A549 (cell line): ENCODE data around the gene BLCAP.

Experiments
- CEBPB ChIP-seq, 2 experiments: fragments of >200 bp in 1 of 2; sonication (Bioruptor Twin) in 1 of 2; formaldehyde crosslinking in 1 of 2; IDR thresholded peaks; 2 replicates each; pipeline ENCODE4 v1.6.1; 2012 to 2016
- CHD2 ChIP-seq: fragments of 150-350 bp; IDR thresholded peaks from 2 replicates; pipeline ENCODE4 v1.6.1; 2014; ENCODE audit warnings: low read length; ENCODE audit not compliant: partially characterized antibody
- CTCF ChIP-seq: fragments of >200 bp; sonication (Bioruptor Twin); formaldehyde crosslinking; IDR thresholded peaks from 3 replicates; pipeline ENCODE4 v1.5.1; 2016
- EP300 ChIP-seq, 2 experiments: fragments of >200 bp; sonication (Bioruptor Twin); formaldehyde crosslinking; IDR thresholded peaks; 2 replicates in 1 of 2; 3 replicates in 1 of 2; pipeline ENCODE4 v1.6.1; 2016 to 2017
- FOSB ChIP-seq: fragments of 250-450 bp; sonication (Bioruptor Pico); IDR thresholded peaks from 2 replicates; pipeline ENCODE4 v1.5.0; 2020; ENCODE audit warnings: mild to moderate bottlenecking, moderate library complexity
- JUN ChIP-seq, 2 experiments: fragments of >200 bp; sonication (Bioruptor Twin); formaldehyde crosslinking; IDR thresholded peaks; 2 replicates in 1 of 2; 3 replicates in 1 of 2; pipeline ENCODE4 v1.6.1; 2016 to 2017
- MAX ChIP-seq: IDR thresholded peaks from 2 replicates; pipeline ENCODE4 v1.6.1; 2012
- POLR2A ChIP-seq: IDR thresholded peaks from 2 replicates; pipeline ENCODE4 v1.6.1; 2012; ENCODE audit warnings: mild to moderate bottlenecking, low read length
- REST ChIP-seq: fragments of 200-600 bp; sonication (generic); IDR thresholded peaks from 2 replicates; pipeline ENCODE4 v1.6.1; 2016; ENCODE audit warnings: antibody characterized with exemption, mild to moderate bottlenecking, moderate library complexity
- RNF2 ChIP-seq: fragments of 200-600 bp; sonication (generic); IDR thresholded peaks from 2 replicates; pipeline ENCODE4 v1.6.1; 2016; ENCODE audit warnings: low read depth, mild to moderate bottlenecking, antibody characterized with exemption, moderate library complexity, borderline replicate concordance
- SREBF2 ChIP-seq: fragments of 450-650 bp; IDR thresholded peaks from 2 replicates; pipeline ENCODE4 v1.6.1; 2014; ENCODE audit warnings: mild to moderate bottlenecking, moderate library complexity
- ZFP36 ChIP-seq: fragments of 450-650 bp; IDR thresholded peaks from 2 replicates; pipeline ENCODE4 v1.6.1; 2014; ENCODE audit warnings: borderline replicate concordance; ENCODE audit not compliant: partially characterized antibody

- TF ChIP-seq RNF2: no peak
- no peak for TF ChIP-seq CEBPB (IDR thresholded peaks at IDR 0.05)
- TF ChIP-seq SREBF2: no peak
- TF ChIP-seq CTCF: no peak
- no peak for TF ChIP-seq POLR2A
- TF ChIP-seq FOSB (CRISPR knock-in tag): no peak
- no peak for TF ChIP-seq ZFP36
- no peak for TF ChIP-seq REST
- no peak for TF ChIP-seq CHD2
- TF ChIP-seq EP300 (IDR thresholded peaks at IDR 0.05): no peak
- TF ChIP-seq JUN (IDR thresholded peaks at IDR 0.05): no peak
- TF ChIP-seq MAX: no peak
Observed at GRCh38 chr20:37479266-37479665, 48.4 kb downstream of the BLCAP start.
